ENCODE data around the gene DUSP6.

GRCh38 chr12:89299417-89299816, 52.9 kb downstream of the DUSP6 start:
- no peak for TF ChIP-seq POLR2A (IDR thresholded peaks at IDR 0.05)
- TF ChIP-seq CTCF (IDR thresholded peaks at IDR 0.05), result no peak
- TF ChIP-seq POLR2AphosphoS5 (IDR thresholded peaks at IDR 0.05), result no peak
